Measurements from ENCODE around the gene OTOG. TPM values are rescaled to one million over a fixed set of nuclear protein-coding genes. Genes with fewer than 3 reads are reported as not detected.

The OTOG gene
- total RNA-seq, 1 experiment from 2014 or later, result not detected

GRCh38 chr11:17641792-17642350 is 94.8 kb downstream of the OTOG start:
- no peak for DNase-seq
- BruUV-seq (replicated peaks), result no TSS peak
- CTCF ChIA-PET, result no interaction called here
- Histone ChIP-seq H3K4me2 (no peak overlapping the region), H3F3A (ENCODE audit: insufficient read depth, low read depth) (no peaks in the 10 kb centered on the region), H3K9me2 (ENCODE audit: insufficient read depth) (no peaks in the 10 kb centered on the region), H3K4me1 (replicated peaks; ENCODE audit: insufficient read depth) (no peaks in the 10 kb centered on the region), H3K27me3 (ENCODE audit: insufficient read depth, low read depth) (peaks cover 85% of the 10 kb centered on the region), H4K20me1 (ENCODE audit: insufficient read depth) (no peaks in the 10 kb centered on the region; the same call in 1 of the 2 replicates), H3K27ac (no peak overlapping the region), H3K9me3 (ENCODE audit: insufficient read depth, low read depth) (no peaks in the 10 kb centered on the region), H3K4me3 (no peak overlapping the region), H3K79me2 (ENCODE audit: low read depth) (no peaks in the 10 kb centered on the region), H3K36me3 (ENCODE audit: low read depth) (no peaks in the 10 kb centered on the region), H2AFZ (no peak overlapping the region)
- POLR2A ChIA-PET (ENCODE audit: unreplicated experiment), result no interaction called here
- TF ChIP-seq CTCF (conservative IDR thresholded peaks at IDR 0.05), result no peak
- no peak for TF ChIP-seq EZH2 (IDR thresholded peaks at IDR 0.05; ENCODE audit: low read depth)
- intact Hi-C loops (cut with micrococcal nuclease; ENCODE audit: unreplicated experiment), result no loop called here

- H3K36me3 ChIP-seq (ENCODE audit: low read depth), result no peaks in the 10 kb centered on the region
- H3K79me2 ChIP-seq (ENCODE audit: low read depth), result no peaks in the 10 kb centered on the region
- H4K20me1 ChIP-seq (ENCODE audit: insufficient read depth), result no peaks in the 10 kb centered on the region; the same call in 1 of the 2 replicates
- TF ChIP-seq EZH2 (IDR thresholded peaks at IDR 0.05; ENCODE audit: low read depth) (no peak), CTCF (conservative IDR thresholded peaks at IDR 0.05) (no peak)
- H3K9me2 ChIP-seq (ENCODE audit: insufficient read depth), result no peaks in the 10 kb centered on the region
- no peak for DNase-seq
- ChIA-PET POLR2A (ENCODE audit: unreplicated experiment) (no interaction called here), CTCF (no interaction called here)
- H3K27me3 ChIP-seq (ENCODE audit: insufficient read depth, low read depth), result peaks cover 85% of the 10 kb centered on the region
- H3K9me3 ChIP-seq (ENCODE audit: insufficient read depth, low read depth), result no peaks in the 10 kb centered on the region
- intact Hi-C loops (cut with micrococcal nuclease; ENCODE audit: unreplicated experiment), result no loop called here
- H3K4me1 ChIP-seq (replicated peaks; ENCODE audit: insufficient read depth), result no peaks in the 10 kb centered on the region
- H3K27ac ChIP-seq, result no peak overlapping the region
- H3K4me2 ChIP-seq, result no peak overlapping the region
- no TSS peak for BruUV-seq (replicated peaks)
- no peak overlapping the region for H3K4me3 ChIP-seq
- no peak overlapping the region for H2AFZ ChIP-seq
- no peaks in the 10 kb centered on the region for H3F3A ChIP-seq (ENCODE audit: insufficient read depth, low read depth)
These were observed 95.3 kb downstream of the OTOG start for GRCh38 chr11:17642370-17642769.

GRCh38 chr11:17642980-17643379 is 95.9 kb downstream of the OTOG start:
- no peaks in the 10 kb centered on the region for H3F3A ChIP-seq (ENCODE audit: insufficient read depth, low read depth)
- POLR2A ChIA-PET (ENCODE audit: unreplicated experiment), result no interaction called here
- CTCF ChIA-PET, result no interaction called here
- no peak overlapping the region for H2AFZ ChIP-seq
- H3K9me2 ChIP-seq (ENCODE audit: insufficient read depth), result no peaks in the 10 kb centered on the region
- H3K27ac ChIP-seq, result no peak overlapping the region
- no peak overlapping the region for H3K4me2 ChIP-seq
- peaks cover 84% of the 10 kb centered on the region for H3K27me3 ChIP-seq (ENCODE audit: insufficient read depth, low read depth)
- no peak overlapping the region for H3K4me3 ChIP-seq
- DNase-seq, result no peak
- H3K9me3 ChIP-seq (ENCODE audit: insufficient read depth, low read depth), result no peaks in the 10 kb centered on the region
- TF ChIP-seq CTCF (conservative IDR thresholded peaks at IDR 0.05) (no peak), EZH2 (IDR thresholded peaks at IDR 0.05; ENCODE audit: low read depth) (no peak)
- H3K79me2 ChIP-seq (ENCODE audit: low read depth), result no peaks in the 10 kb centered on the region
- H4K20me1 ChIP-seq (ENCODE audit: insufficient read depth), result no peaks in the 10 kb centered on the region; the same call in 1 of the 2 replicates
- BruUV-seq (replicated peaks), result no TSS peak
- H3K4me1 ChIP-seq (replicated peaks; ENCODE audit: insufficient read depth), result no peaks in the 10 kb centered on the region
- intact Hi-C loops (cut with micrococcal nuclease; ENCODE audit: unreplicated experiment), result no loop called here
- no peaks in the 10 kb centered on the region for H3K36me3 ChIP-seq (ENCODE audit: low read depth)
